GM23338 (cell line): ENCODE measurements around the gene AFAP1L2.

ENCODE experiments used
- EZH2 ChIP-seq: fragments of 200-600 bp; sonication (generic); IDR thresholded peaks from one replicate; pipeline ENCODE4 v1.8.0; 2017; ENCODE audit warnings: antibody characterized with exemption, mild to moderate bottlenecking, low read depth; ENCODE audit not compliant: unreplicated experiment
- EZH2phosphoT487 ChIP-seq: fragments of 200-600 bp; sonication (generic); IDR thresholded peaks from one replicate; pipeline ENCODE4 v1.8.1; 2018; ENCODE audit warnings: antibody characterized with exemption; ENCODE audit not compliant: unreplicated experiment
- JUNB ChIP-seq: IDR thresholded peaks from one replicate; pipeline ENCODE4 v1.6.1; 2016; ENCODE audit warnings: antibody characterized with exemption; ENCODE audit not compliant: unreplicated experiment
- POLR2AphosphoS5 ChIP-seq: IDR thresholded peaks from 2 replicates; pipeline ENCODE4 v1.6.1; 2016; ENCODE audit warnings: antibody characterized with exemption, low read depth
- TF ChIP-seq, protein P1 (sequence below), 2 experiments: fragments of 200-600 bp in 1 of 2; sonication (generic) in 1 of 2; conservative IDR thresholded peaks; 2 replicates each; pipeline versions ENCODE4 v1.5.1 to v1.6.1; 2016 to 2017; ENCODE audit warnings: antibody characterized with exemption in 2 of 2, low read depth in 2 of 2, mild to moderate bottlenecking in 2 of 2, moderate library complexity in 1 of 2

DNA sequence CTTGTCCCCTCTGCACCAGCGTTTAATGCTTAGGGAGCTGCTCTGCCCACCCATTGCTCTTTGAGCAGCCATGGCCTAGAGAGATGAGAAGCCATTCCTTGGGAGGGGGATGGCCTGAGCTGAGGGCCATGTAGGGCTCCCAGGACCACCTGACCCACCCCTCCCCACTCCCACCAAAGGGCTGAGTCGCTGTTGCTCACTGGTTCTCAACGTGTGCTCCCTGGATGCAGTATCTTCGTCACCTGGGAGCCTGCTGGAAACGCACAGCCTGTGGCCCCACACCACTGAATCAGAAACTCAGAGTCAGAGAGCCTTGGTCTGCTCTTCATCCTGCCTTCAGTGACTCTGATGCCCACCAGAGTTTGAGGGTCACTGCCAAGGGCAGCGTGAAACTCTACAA lies 128.2 kb downstream of the AFAP1L2 start:
- TF ChIP-seq EZH2 (no peak), EZH2phosphoT487 (no peak), JUNB (no peak), POLR2AphosphoS5 (no peak)
- TF ChIP-seq, protein P1, sequence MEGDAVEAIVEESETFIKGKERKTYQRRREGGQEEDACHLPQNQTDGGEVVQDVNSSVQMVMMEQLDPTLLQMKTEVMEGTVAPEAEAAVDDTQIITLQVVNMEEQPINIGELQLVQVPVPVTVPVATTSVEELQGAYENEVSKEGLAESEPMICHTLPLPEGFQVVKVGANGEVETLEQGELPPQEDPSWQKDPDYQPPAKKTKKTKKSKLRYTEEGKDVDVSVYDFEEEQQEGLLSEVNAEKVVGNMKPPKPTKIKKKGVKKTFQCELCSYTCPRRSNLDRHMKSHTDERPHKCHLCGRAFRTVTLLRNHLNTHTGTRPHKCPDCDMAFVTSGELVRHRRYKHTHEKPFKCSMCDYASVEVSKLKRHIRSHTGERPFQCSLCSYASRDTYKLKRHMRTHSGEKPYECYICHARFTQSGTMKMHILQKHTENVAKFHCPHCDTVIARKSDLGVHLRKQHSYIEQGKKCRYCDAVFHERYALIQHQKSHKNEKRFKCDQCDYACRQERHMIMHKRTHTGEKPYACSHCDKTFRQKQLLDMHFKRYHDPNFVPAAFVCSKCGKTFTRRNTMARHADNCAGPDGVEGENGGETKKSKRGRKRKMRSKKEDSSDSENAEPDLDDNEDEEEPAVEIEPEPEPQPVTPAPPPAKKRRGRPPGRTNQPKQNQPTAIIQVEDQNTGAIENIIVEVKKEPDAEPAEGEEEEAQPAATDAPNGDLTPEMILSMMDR (conservative IDR thresholded peaks at IDR 0.05; ENCODE audit: low read depth in 2 of 2) = no peak
